Upper lobe of left lung (tissue), 6 donors: ENCODE measurements around the gene RAB25. TPM values are rescaled to one million over a fixed set of nuclear protein-coding genes. Genes with fewer than 3 reads are reported as not detected.
"Not testable (repeated sequence)": the region's sequence is repeated elsewhere in the genome, so short reads cannot be mapped to it uniquely, and the experiment has no call there.

ENCODE experiments used
- ATAC-seq, 2 donors: fragments of 200-7000 bp; cut with Tn5 transposase; one replicate each; pipeline ENCODE4 v1.9.1; 2022; ENCODE audit warnings: mild to moderate bottlenecking in 2 of 2, moderate library complexity in 2 of 2; ENCODE audit not compliant: low FRiP score in 2 of 2
- DNase-seq, 2 donors: peaks; one replicate each; pipeline ENCODE4 v3.0.0-alpha.2; 2019 to 2020
- H3K27ac ChIP-seq, 4 donors: fragments of 200-600 bp; sonication (generic); one replicate each; pipeline ENCODE4 v1.5.1; 2016 to 2019
- H3K27me3 ChIP-seq, 4 donors: fragments of 200-600 bp; sonication (generic); one replicate each; pipeline ENCODE4 v1.5.1; 2017 to 2019
- H3K36me3 ChIP-seq, 4 donors: fragments of 200-600 bp; sonication (generic); one replicate each; pipeline ENCODE4 v1.5.1; 2016 to 2019
- H3K4me1 ChIP-seq, 4 donors: fragments of 200-600 bp; sonication (generic); one replicate each; pipeline ENCODE4 v1.5.1; 2018 to 2019
- H3K4me3 ChIP-seq, 4 donors: fragments of 200-600 bp; sonication (generic); one replicate each; pipeline ENCODE4 v1.5.1; 2017 to 2019; ENCODE audit warnings: mild to moderate bottlenecking in 2 of 4, moderate library complexity in 1 of 4
- H3K9me3 ChIP-seq, 4 donors: fragments of 200-600 bp; sonication (generic); one replicate each; pipeline ENCODE4 v1.5.1; 2018 to 2019
- CTCF ChIP-seq, 6 experiments: fragments of 450-650 bp in 4 of 6; fragments of 200-600 bp in 2 of 6; sonication (generic) in 2 of 6; IDR thresholded peaks; one replicate each; pipeline ENCODE4 v1.5.1; 2016 to 2019; ENCODE audit warnings: antibody characterized with exemption in 6 of 6
- EP300 ChIP-seq, 4 donors: sonication (generic); formaldehyde crosslinking; IDR thresholded peaks; one replicate each; pipeline ENCODE4 v1.5.1; 2017; ENCODE audit warnings: antibody characterized with exemption in 4 of 4, control low read depth in 2 of 4
- POLR2A ChIP-seq, 4 donors: fragments of 450-650 bp; IDR thresholded peaks; one replicate each; pipeline ENCODE4 v1.5.1; 2016 to 2017; ENCODE audit warnings: antibody characterized with exemption in 4 of 4, mild to moderate bottlenecking in 2 of 4
- POLR2AphosphoS5 ChIP-seq, 2 donors: sonication (generic); formaldehyde crosslinking; IDR thresholded peaks; one replicate each; pipeline ENCODE4 v1.5.1; 2017; ENCODE audit warnings: antibody characterized with exemption in 2 of 2
- WGBS, 2 donors: methylation state at CpG; one replicate each; pipeline ENCODE4 v1.1.5; 2017 to 2018; 5-methylcytosine and 5-hydroxymethylcytosine counted together
- total RNA-seq, 6 donors: library from RNA; depleted of rRNA in 4 of 6; stranded (reverse); fragments of >200 nt in 4 of 6; gene quantifications; one replicate each; pipeline versions ENCODE4 v1.1.0 to v1.2.1, GENCODE V29; 2016 to 2021
- donor health status: DM: no; HTN: no; CAD: no; lungs with moderate emphysema.
- donor health status: DM: no; HTN: yes; CAD: no; lungs with severe emphysema.

The RAB25 gene
- total RNA-seq, 6 donors from 2014 or later, result 58.7 to 123 (median 88.9) TPM

GRCh38 chr1:156115514-156116374, 54.8 kb downstream of the RAB25 start:
- peaks cover 0 to 9% (median 3%) of the 10 kb centered on the region in 4 donors for H3K36me3 ChIP-seq
- peak overlapping the region; percentile 80 to 96 (median 83) for H3K4me3 ChIP-seq
- ATAC-seq (peak; percentile 6 to 78), DNase-seq (peak in 1 of 2 donors; percentile 57)
- no peaks in the 10 kb centered on the region for H3K27me3 ChIP-seq
- no peaks in the 10 kb centered on the region for H3K9me3 ChIP-seq
- H3K4me1 ChIP-seq, result peaks cover 44 to 62% (median 51%) of the 10 kb centered on the region in 4 donors
- peak overlapping the region; percentile 93 to 98 (median 96) for H3K27ac ChIP-seq
- WGBS, 2 donors, result 2 to 5% methylated on average over 9 to 19 of the region's 19 CpGs
- peak; percentile 58 to 64 for TF ChIP-seq POLR2AphosphoS5 (IDR thresholded peaks at IDR 0.05)
- TF ChIP-seq POLR2A (IDR thresholded peaks at IDR 0.05), result peak in 2 of 4 donors; percentile 47 to 49
- no peak for TF ChIP-seq EP300 (IDR thresholded peaks at IDR 0.05)
- TF ChIP-seq CTCF (IDR thresholded peaks at IDR 0.05), result peak in 1 of 6 experiments; percentile 6

- not testable (repeated sequence) for H3K36me3 ChIP-seq, ATAC-seq, H3K9me3 ChIP-seq, DNase-seq, H3K27me3 ChIP-seq
- WGBS, 2 donors, result 78% methylated on average over 5 of the region's 5 CpGs
- peak overlapping the region; percentile 80 to 96 (median 83) for H3K4me3 ChIP-seq
- H3K4me1 ChIP-seq, result peaks cover 54 to 70% (median 61%) of the 10 kb centered on the region in 4 donors
- peak overlapping the region; percentile 93 to 98 (median 96) for H3K27ac ChIP-seq
These were observed 55.8 kb downstream of the RAB25 start for GRCh38 chr1:156116731-156117130.

- no peak for TF ChIP-seq EP300 (IDR thresholded peaks at IDR 0.05)
- TF ChIP-seq POLR2A (IDR thresholded peaks at IDR 0.05), result no peak
- no peak for TF ChIP-seq POLR2AphosphoS5 (IDR thresholded peaks at IDR 0.05)
- no peak for TF ChIP-seq CTCF (IDR thresholded peaks at IDR 0.05)
- ATAC-seq, result no peak
- DNase-seq, result no peak
- H3K4me3 ChIP-seq, result peak overlapping the region in 3 of 4 donors; percentile 80 to 96 (median 82)
- peaks cover 0 to 9% (median 3%) of the 10 kb centered on the region in 4 donors for H3K36me3 ChIP-seq
- no peaks in the 10 kb centered on the region for H3K27me3 ChIP-seq
- no peaks in the 10 kb centered on the region for H3K9me3 ChIP-seq
- peaks cover 63 to 79% (median 69%) of the 10 kb centered on the region in 4 donors for H3K4me1 ChIP-seq
- peak overlapping the region; percentile 46 to 98 (median 96) for H3K27ac ChIP-seq
- WGBS, 2 donors, result 75 to 77% methylated on average over 13 of the region's 13 CpGs
These were observed 56.6 kb downstream of the RAB25 start for GRCh38 chr1:156117414-156118176.

- peak overlapping the region; percentile 46 to 98 (median 96) for H3K27ac ChIP-seq
- no peak for ATAC-seq
- H3K27me3 ChIP-seq, result no peaks in the 10 kb centered on the region
- TF ChIP-seq POLR2A (IDR thresholded peaks at IDR 0.05) (peak in 1 of 4 donors; percentile 45), CTCF (IDR thresholded peaks at IDR 0.05) (no peak), POLR2AphosphoS5 (IDR thresholded peaks at IDR 0.05) (peak; percentile 19 to 60), EP300 (IDR thresholded peaks at IDR 0.05) (no peak)
- peak overlapping the region in 3 of 4 donors; percentile 80 to 96 (median 82) for H3K4me3 ChIP-seq
- H3K9me3 ChIP-seq, result no peaks in the 10 kb centered on the region
- H3K36me3 ChIP-seq, result peaks cover 0 to 9% (median 3%) of the 10 kb centered on the region in 4 donors
- peaks cover 70 to 86% (median 77%) of the 10 kb centered on the region in 4 donors for H3K4me1 ChIP-seq
- WGBS, 2 donors, result 44 to 69% methylated on average over 8 of the region's 8 CpGs
- DNase-seq, result peak in 1 of 2 donors; percentile 80
These were observed 57.4 kb downstream of the RAB25 start for GRCh38 chr1:156118177-156118868.
